Activated CD4-positive, CD25-positive, alpha-beta regulatory T cell treated with anti-CD3 and anti-CD28 coated beads, Interleukin-2, amount 50 U/mL, for 16 hours (primary cell): ENCODE data around the gene FAM120B.

Experiments
- DNase-seq: peaks from one replicate; pipeline ENCODE4 v3.0.0-alpha.2; 2020; ENCODE audit warnings: low read depth, low spot score

Gene FAM120B

DNA sequence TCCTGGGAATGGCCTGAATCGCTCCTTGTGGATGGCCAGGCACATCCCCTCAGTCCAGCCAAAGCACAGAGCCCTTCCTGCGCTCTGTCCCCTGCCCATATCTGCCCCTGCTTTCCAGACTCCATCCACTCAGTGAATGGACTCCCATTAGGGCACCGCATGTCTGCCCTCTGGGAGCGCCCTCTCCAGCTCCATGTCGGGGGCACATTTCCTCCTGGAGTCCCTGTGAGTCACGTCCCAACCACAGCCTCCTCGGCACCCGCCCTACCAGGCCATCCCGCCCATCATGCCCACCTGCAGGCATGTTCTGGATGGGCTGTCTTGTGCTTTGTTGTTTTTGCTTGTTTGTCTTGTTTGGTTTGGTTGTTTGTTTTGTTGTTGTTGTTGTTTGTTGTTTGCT lies 149.8 kb downstream of the FAM120B start:
- DNase-seq = no peak
